ENCODE measurements around the gene CCL19. TPM values are rescaled to one million over a fixed set of nuclear protein-coding genes. Genes with fewer than 3 reads are reported as not detected.
A peak's percentile ranks its signal among the peaks of the same experiment; 100 is the strongest.

CCL19 gene
- total and polyA plus RNA-seq, 5 donors from 2014 or later: not detected

GRCh38 chr9:34655394-34655793 is 35.7 kb downstream of the CCL19 start:
- H3K4me3 Mint-ChIP-seq: no peak overlapping the region
- peak overlapping the region in 1 of 3 donors; percentile 44 for H3K27ac Mint-ChIP-seq

GRCh38 chr9:34654323-34655051 is 36.6 kb downstream of the CCL19 start:
- H3K4me1 ChIP-seq (ENCODE audit: control insufficient read depth, insufficient read depth, low read length, poor library complexity, severe bottlenecking): no peaks in the 10 kb centered on the region
- Mint-ChIP-seq H3K27ac (peak overlapping the region in 1 of 3 donors; percentile 35), H3K36me3 (peaks cover under 1% of the 10 kb centered on the region), H3K9me3 (no peaks in the 10 kb centered on the region), H3K27me3 (no peaks in the 10 kb centered on the region), H3K4me1 (peaks cover 9 to 33% (median 28%) of the 10 kb centered on the region in 4 donors), H3K4me3 (peak overlapping the region in 1 of 4 donors; percentile 32)
- H3K4me3 ChIP-seq (ENCODE audit: low read depth, low read length): no peak overlapping the region
- DNase-seq: no peak
- ATAC-seq (ENCODE audit: low read depth in 2 of 2): no peak
- peaks cover 22% of the 10 kb centered on the region for H3K36me3 ChIP-seq (ENCODE audit: control insufficient read depth, insufficient read depth, low read length)
- H3K27ac ChIP-seq (ENCODE audit: insufficient read depth, low read length, poor library complexity, severe bottlenecking): no peak overlapping the region
- no peaks in the 10 kb centered on the region for H3K9me3 ChIP-seq (ENCODE audit: control insufficient read depth in 2 of 2, low read length in 2 of 2)
- H3K27me3 ChIP-seq (ENCODE audit: control insufficient read depth, insufficient read depth, low read length): no peaks in the 10 kb centered on the region

More at GRCh38 chr9:34655394-34655793, 35.7 kb downstream of the CCL19 start:
- H3K9me3 Mint-ChIP-seq: no peaks in the 10 kb centered on the region
- DNase-seq: no peak
- H3K27me3 ChIP-seq (ENCODE audit: control insufficient read depth, insufficient read depth, low read length): no peaks in the 10 kb centered on the region
- H3K4me3 ChIP-seq (ENCODE audit: low read depth, low read length): no peak overlapping the region
- peaks cover 13% of the 10 kb centered on the region for H3K36me3 ChIP-seq (ENCODE audit: control insufficient read depth, insufficient read depth, low read length)
- H3K4me1 ChIP-seq (ENCODE audit: control insufficient read depth, insufficient read depth, low read length, poor library complexity, severe bottlenecking): no peaks in the 10 kb centered on the region
- H3K27ac ChIP-seq (ENCODE audit: insufficient read depth, low read length, poor library complexity, severe bottlenecking): no peak overlapping the region
- H3K9me3 ChIP-seq (ENCODE audit: control insufficient read depth in 2 of 2, low read length in 2 of 2): no peaks in the 10 kb centered on the region
- H3K27me3 Mint-ChIP-seq: no peaks in the 10 kb centered on the region
- H3K36me3 Mint-ChIP-seq: peaks cover under 1% of the 10 kb centered on the region
- peaks cover 9 to 29% (median 27%) of the 10 kb centered on the region in 4 donors for H3K4me1 Mint-ChIP-seq
- ATAC-seq (ENCODE audit: low read depth in 2 of 2): no peak

GRCh38 chr9:34653151-34654072 is 37.7 kb downstream of the CCL19 start:
- H3K27ac Mint-ChIP-seq: peak overlapping the region; percentile 32 to 67 (median 52)
- Histone ChIP-seq H3K27me3 (ENCODE audit: control insufficient read depth, insufficient read depth, low read length) (no peaks in the 10 kb centered on the region), H3K4me3 (ENCODE audit: low read depth, low read length) (no peak overlapping the region), H3K36me3 (ENCODE audit: control insufficient read depth, insufficient read depth, low read length) (peaks cover 28% of the 10 kb centered on the region), H3K27ac (ENCODE audit: insufficient read depth, low read length, poor library complexity, severe bottlenecking) (no peak overlapping the region), H3K4me1 (ENCODE audit: control insufficient read depth, insufficient read depth, low read length, poor library complexity, severe bottlenecking) (peaks cover 6% of the 10 kb centered on the region), H3K9me3 (ENCODE audit: control insufficient read depth in 2 of 2, low read length in 2 of 2) (no peaks in the 10 kb centered on the region)
- DNase-seq: no peak
- no peaks in the 10 kb centered on the region for H3K27me3 Mint-ChIP-seq
- peaks cover 8% of the 10 kb centered on the region for H3K36me3 Mint-ChIP-seq
- H3K4me3 Mint-ChIP-seq: no peak overlapping the region
- H3K4me1 Mint-ChIP-seq: peaks cover 9 to 41% (median 36%) of the 10 kb centered on the region in 4 donors
- ATAC-seq (ENCODE audit: low read depth in 2 of 2): no peak
- H3K9me3 Mint-ChIP-seq: no peaks in the 10 kb centered on the region

GRCh38 chr9:34652602-34653000 is 38.5 kb downstream of the CCL19 start:
- peaks cover 14% of the 10 kb centered on the region for H3K4me1 ChIP-seq (ENCODE audit: control insufficient read depth, insufficient read depth, low read length, poor library complexity, severe bottlenecking)
- H3K36me3 ChIP-seq (ENCODE audit: control insufficient read depth, insufficient read depth, low read length): peaks cover 31% of the 10 kb centered on the region
- Mint-ChIP-seq H3K27ac (peak overlapping the region; percentile 39 to 67 (median 52)), H3K36me3 (peaks cover 16% of the 10 kb centered on the region), H3K27me3 (no peaks in the 10 kb centered on the region), H3K4me1 (peaks cover 9 to 49% (median 44%) of the 10 kb centered on the region in 4 donors), H3K4me3 (peak overlapping the region in 2 of 4 donors; percentile 50 to 63), H3K9me3 (peaks cover 0 to 3% (median 0%) of the 10 kb centered on the region in 7 donors)
- DNase-seq (no peak), ATAC-seq (ENCODE audit: low read depth in 2 of 2) (no peak)
- no peaks in the 10 kb centered on the region for H3K27me3 ChIP-seq (ENCODE audit: control insufficient read depth, insufficient read depth, low read length)
- H3K27ac ChIP-seq (ENCODE audit: insufficient read depth, low read length, poor library complexity, severe bottlenecking): no peak overlapping the region
- H3K9me3 ChIP-seq (ENCODE audit: control insufficient read depth in 2 of 2, low read length in 2 of 2): no peaks in the 10 kb centered on the region
- H3K4me3 ChIP-seq (ENCODE audit: low read depth, low read length): no peak overlapping the region

- peaks cover 9 to 55% (median 48%) of the 10 kb centered on the region in 4 donors for H3K4me1 Mint-ChIP-seq
Measured at GRCh38 chr9:34651876-34652601, 39.0 kb downstream of the CCL19 start, which contains the start of gene IL11RA. IL11RA (plus strand) TSS chr9:34652185; CDS start chr9:34655218, 3,033 bp downstream.

GRCh38 chr9:34651321-34651720 is 39.8 kb downstream of the CCL19 start:
- H3K36me3 ChIP-seq (ENCODE audit: control insufficient read depth, insufficient read depth, low read length): peaks cover 31% of the 10 kb centered on the region
- H3K9me3 ChIP-seq (ENCODE audit: control insufficient read depth in 2 of 2, low read length in 2 of 2): no peaks in the 10 kb centered on the region
- DNase-seq (no peak), ATAC-seq (ENCODE audit: low read depth in 2 of 2) (no peak)
- H3K27me3 ChIP-seq (ENCODE audit: control insufficient read depth, insufficient read depth, low read length): no peaks in the 10 kb centered on the region
- Mint-ChIP-seq H3K36me3 (peaks cover 16% of the 10 kb centered on the region), H3K27ac (peak overlapping the region in 2 of 3 donors; percentile 31 to 52), H3K27me3 (no peaks in the 10 kb centered on the region), H3K4me3 (peak overlapping the region in 1 of 4 donors; percentile 16), H3K4me1 (peaks cover 9 to 59% (median 51%) of the 10 kb centered on the region in 4 donors), H3K9me3 (peaks cover 0 to 3% (median 0%) of the 10 kb centered on the region in 7 donors)
- no peak overlapping the region for H3K4me3 ChIP-seq (ENCODE audit: low read depth, low read length)
- peaks cover 21% of the 10 kb centered on the region for H3K4me1 ChIP-seq (ENCODE audit: control insufficient read depth, insufficient read depth, low read length, poor library complexity, severe bottlenecking)
- H3K27ac ChIP-seq (ENCODE audit: insufficient read depth, low read length, poor library complexity, severe bottlenecking): no peak overlapping the region

More at GRCh38 chr9:34651876-34652601, 39.0 kb downstream of the CCL19 start, which contains the start of gene IL11RA:
- no peaks in the 10 kb centered on the region for H3K9me3 ChIP-seq (ENCODE audit: control insufficient read depth in 2 of 2, low read length in 2 of 2)
- Mint-ChIP-seq H3K4me3 (peak within 1 kb of the TSS in 2 of 4 donors; percentile 50 to 63), H3K27me3 (no peaks in the 10 kb centered on the region), H3K27ac (peak within 1 kb of the TSS; percentile 52 to 67 (median 52)), H3K9me3 (peaks cover 0 to 3% (median 0%) of the 10 kb centered on the region in 7 donors), H3K36me3 (peaks cover 16% of the 10 kb centered on the region)
- DNase-seq: peak in 1 of 3 donors; percentile 58
- H3K27me3 ChIP-seq (ENCODE audit: control insufficient read depth, insufficient read depth, low read length): no peaks in the 10 kb centered on the region
- peaks cover 31% of the 10 kb centered on the region for H3K36me3 ChIP-seq (ENCODE audit: control insufficient read depth, insufficient read depth, low read length)
- ATAC-seq (ENCODE audit: low read depth in 2 of 2): peak; percentile 55 to 71
- no peak within 1 kb of the TSS for H3K27ac ChIP-seq (ENCODE audit: insufficient read depth, low read length, poor library complexity, severe bottlenecking)
- peaks cover 20% of the 10 kb centered on the region for H3K4me1 ChIP-seq (ENCODE audit: control insufficient read depth, insufficient read depth, low read length, poor library complexity, severe bottlenecking)
- H3K4me3 ChIP-seq (ENCODE audit: low read depth, low read length): no peak within 1 kb of the TSS

GRCh38 chr9:34650816-34651215 is 40.3 kb downstream of the CCL19 start:
- Histone ChIP-seq H3K4me1 (ENCODE audit: control insufficient read depth, insufficient read depth, low read length, poor library complexity, severe bottlenecking) (peaks cover 26% of the 10 kb centered on the region), H3K27ac (ENCODE audit: insufficient read depth, low read length, poor library complexity, severe bottlenecking) (no peak overlapping the region), H3K27me3 (ENCODE audit: control insufficient read depth, insufficient read depth, low read length) (no peaks in the 10 kb centered on the region), H3K9me3 (ENCODE audit: control insufficient read depth in 2 of 2, low read length in 2 of 2) (no peaks in the 10 kb centered on the region), H3K36me3 (ENCODE audit: control insufficient read depth, insufficient read depth, low read length) (peaks cover 31% of the 10 kb centered on the region), H3K4me3 (ENCODE audit: low read depth, low read length) (no peak overlapping the region)
- ATAC-seq (ENCODE audit: low read depth in 2 of 2): no peak
- peaks cover 9 to 64% (median 53%) of the 10 kb centered on the region in 4 donors for H3K4me1 Mint-ChIP-seq
- H3K4me3 Mint-ChIP-seq: peak overlapping the region in 2 of 4 donors; percentile 16 to 18
- H3K9me3 Mint-ChIP-seq: peaks cover 0 to 3% (median 0%) of the 10 kb centered on the region in 7 donors
- no peak for DNase-seq
- H3K27me3 Mint-ChIP-seq: no peaks in the 10 kb centered on the region
- H3K36me3 Mint-ChIP-seq: peaks cover 16% of the 10 kb centered on the region
- H3K27ac Mint-ChIP-seq: peak overlapping the region in 1 of 3 donors; percentile 20
